ENCODE data around the gene NHERF1.

GRCh38 chr17:74715144-74715543, 33.3 kb upstream of the NHERF1 start:
- TF ChIP-seq ESRRG (CRISPR knock-in tag; IDR thresholded peaks at IDR 0.05) (no peak), ZC3H10 (CRISPR knock-in tag; IDR thresholded peaks at IDR 0.05) (no peak), ISL1 (CRISPR knock-in tag; IDR thresholded peaks at IDR 0.05) (no peak), GLIS3 (CRISPR knock-in tag; IDR thresholded peaks at IDR 0.05) (no peak), TCF4 (CRISPR knock-in tag; IDR thresholded peaks at IDR 0.05; ENCODE audit: borderline replicate concordance) (no peak), ZFP3 (CRISPR knock-in tag; IDR thresholded peaks at IDR 0.05) (no peak), SNAI2 (CRISPR knock-in tag; IDR thresholded peaks at IDR 0.05) (no peak), PPARA (CRISPR knock-in tag; IDR thresholded peaks at IDR 0.05; ENCODE audit: borderline replicate concordance) (no peak), BACH2 (CRISPR knock-in tag; IDR thresholded peaks at IDR 0.05; ENCODE audit: borderline replicate concordance) (no peak), PATZ1 (CRISPR knock-in tag; IDR thresholded peaks at IDR 0.05; ENCODE audit: borderline replicate concordance) (no peak)
- TF ChIP-seq, protein P1, sequence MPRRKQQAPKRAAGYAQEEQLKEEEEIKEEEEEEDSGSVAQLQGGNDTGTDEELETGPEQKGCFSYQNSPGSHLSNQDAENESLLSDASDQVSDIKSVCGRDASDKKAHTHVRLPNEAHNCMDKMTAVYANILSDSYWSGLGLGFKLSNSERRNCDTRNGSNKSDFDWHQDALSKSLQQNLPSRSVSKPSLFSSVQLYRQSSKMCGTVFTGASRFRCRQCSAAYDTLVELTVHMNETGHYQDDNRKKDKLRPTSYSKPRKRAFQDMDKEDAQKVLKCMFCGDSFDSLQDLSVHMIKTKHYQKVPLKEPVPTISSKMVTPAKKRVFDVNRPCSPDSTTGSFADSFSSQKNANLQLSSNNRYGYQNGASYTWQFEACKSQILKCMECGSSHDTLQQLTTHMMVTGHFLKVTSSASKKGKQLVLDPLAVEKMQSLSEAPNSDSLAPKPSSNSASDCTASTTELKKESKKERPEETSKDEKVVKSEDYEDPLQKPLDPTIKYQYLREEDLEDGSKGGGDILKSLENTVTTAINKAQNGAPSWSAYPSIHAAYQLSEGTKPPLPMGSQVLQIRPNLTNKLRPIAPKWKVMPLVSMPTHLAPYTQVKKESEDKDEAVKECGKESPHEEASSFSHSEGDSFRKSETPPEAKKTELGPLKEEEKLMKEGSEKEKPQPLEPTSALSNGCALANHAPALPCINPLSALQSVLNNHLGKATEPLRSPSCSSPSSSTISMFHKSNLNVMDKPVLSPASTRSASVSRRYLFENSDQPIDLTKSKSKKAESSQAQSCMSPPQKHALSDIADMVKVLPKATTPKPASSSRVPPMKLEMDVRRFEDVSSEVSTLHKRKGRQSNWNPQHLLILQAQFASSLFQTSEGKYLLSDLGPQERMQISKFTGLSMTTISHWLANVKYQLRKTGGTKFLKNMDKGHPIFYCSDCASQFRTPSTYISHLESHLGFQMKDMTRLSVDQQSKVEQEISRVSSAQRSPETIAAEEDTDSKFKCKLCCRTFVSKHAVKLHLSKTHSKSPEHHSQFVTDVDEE (CRISPR knock-in tag; IDR thresholded peaks at IDR 0.05) = no peak
- TF ChIP-seq, protein P2, sequence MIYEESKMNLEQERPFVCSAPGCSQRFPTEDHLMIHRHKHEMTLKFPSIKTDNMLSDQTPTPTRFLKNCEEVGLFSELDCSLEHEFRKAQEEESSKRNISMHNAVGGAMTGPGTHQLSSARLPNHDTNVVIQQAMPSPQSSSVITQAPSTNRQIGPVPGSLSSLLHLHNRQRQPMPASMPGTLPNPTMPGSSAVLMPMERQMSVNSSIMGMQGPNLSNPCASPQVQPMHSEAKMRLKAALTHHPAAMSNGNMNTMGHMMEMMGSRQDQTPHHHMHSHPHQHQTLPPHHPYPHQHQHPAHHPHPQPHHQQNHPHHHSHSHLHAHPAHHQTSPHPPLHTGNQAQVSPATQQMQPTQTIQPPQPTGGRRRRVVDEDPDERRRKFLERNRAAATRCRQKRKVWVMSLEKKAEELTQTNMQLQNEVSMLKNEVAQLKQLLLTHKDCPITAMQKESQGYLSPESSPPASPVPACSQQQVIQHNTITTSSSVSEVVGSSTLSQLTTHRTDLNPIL (CRISPR knock-in tag; IDR thresholded peaks at IDR 0.05; ENCODE audit: low read depth) = no peak

All from SK-N-SH treated with all-trans-retinoic acid at 6 μM for 48 hours (cell line).